OCI-LY7 (cell line): ENCODE results near the gene ADAMTS2.

ENCODE experiments used
- CTCF ChIP-seq: fragments of 200-600 bp; sonication (generic); conservative IDR thresholded peaks from 2 replicates; pipeline ENCODE4 v1.5.1; 2014; ENCODE audit warnings: mild to moderate bottlenecking, antibody characterized with exemption, low read length, moderate library complexity, mixed read lengths
- EZH2phosphoT487 ChIP-seq: fragments of 200-600 bp; sonication (generic); IDR thresholded peaks from 2 replicates; pipeline ENCODE4 v1.6.1; 2018; ENCODE audit warnings: low read depth, borderline replicate concordance, mild to moderate bottlenecking, mixed run types, antibody characterized with exemption, low read length, moderate library complexity, mixed read lengths

DNA sequence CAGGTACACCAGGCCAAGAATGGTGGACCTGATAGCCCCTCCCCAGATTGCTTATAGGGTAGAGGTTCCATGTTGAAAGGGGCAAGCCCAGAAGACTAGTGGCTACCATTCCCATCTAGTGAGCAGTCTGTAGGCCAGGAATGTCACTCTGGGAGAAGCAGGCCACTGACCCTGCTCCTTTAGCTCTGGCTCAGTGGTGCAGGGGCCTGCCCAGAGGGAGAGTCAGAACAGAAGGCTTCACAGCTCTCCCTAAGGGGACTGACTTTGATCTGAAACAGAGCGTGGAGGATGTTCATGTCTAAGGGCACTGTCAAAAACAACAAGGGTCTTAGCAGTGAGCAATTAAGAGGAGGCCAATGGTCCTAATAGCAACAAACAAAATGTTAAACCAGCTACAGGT, 203.4 kb downstream of the ADAMTS2 start:
- TF ChIP-seq CTCF (no peak), EZH2phosphoT487 (no peak)
